ENCODE measurements around the gene SPPL3. TPM values are rescaled to one million over a fixed set of nuclear protein-coding genes. Genes with fewer than 3 reads are reported as not detected.
"Not testable (repeated sequence)": the region's sequence is repeated elsewhere in the genome, so short reads cannot be mapped to it uniquely, and the experiment has no call there.

Gene SPPL3
- total and polyA plus RNA-seq, 8 donors = 44.5 to 76.2 (median 68.1) TPM

GRCh38 chr12:120797677-120798642 lies 106.2 kb downstream of the SPPL3 start:
- no peaks in the 10 kb centered on the region for H3K36me3 ChIP-seq
- TF ChIP-seq, protein P1, sequence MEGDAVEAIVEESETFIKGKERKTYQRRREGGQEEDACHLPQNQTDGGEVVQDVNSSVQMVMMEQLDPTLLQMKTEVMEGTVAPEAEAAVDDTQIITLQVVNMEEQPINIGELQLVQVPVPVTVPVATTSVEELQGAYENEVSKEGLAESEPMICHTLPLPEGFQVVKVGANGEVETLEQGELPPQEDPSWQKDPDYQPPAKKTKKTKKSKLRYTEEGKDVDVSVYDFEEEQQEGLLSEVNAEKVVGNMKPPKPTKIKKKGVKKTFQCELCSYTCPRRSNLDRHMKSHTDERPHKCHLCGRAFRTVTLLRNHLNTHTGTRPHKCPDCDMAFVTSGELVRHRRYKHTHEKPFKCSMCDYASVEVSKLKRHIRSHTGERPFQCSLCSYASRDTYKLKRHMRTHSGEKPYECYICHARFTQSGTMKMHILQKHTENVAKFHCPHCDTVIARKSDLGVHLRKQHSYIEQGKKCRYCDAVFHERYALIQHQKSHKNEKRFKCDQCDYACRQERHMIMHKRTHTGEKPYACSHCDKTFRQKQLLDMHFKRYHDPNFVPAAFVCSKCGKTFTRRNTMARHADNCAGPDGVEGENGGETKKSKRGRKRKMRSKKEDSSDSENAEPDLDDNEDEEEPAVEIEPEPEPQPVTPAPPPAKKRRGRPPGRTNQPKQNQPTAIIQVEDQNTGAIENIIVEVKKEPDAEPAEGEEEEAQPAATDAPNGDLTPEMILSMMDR (IDR thresholded peaks at IDR 0.05) = no peak
- no peak overlapping the region for H3K27ac ChIP-seq
- H3K4me1 ChIP-seq = peaks cover 0 to 5% of the 10 kb centered on the region in 2 donors
- intact Hi-C loops (cut with DNase I) = no loop called here
- no peaks in the 10 kb centered on the region for H3K27me3 ChIP-seq
- DNase-seq = no peak
- H3K9me3 ChIP-seq = peaks cover 0 to 16% of the 10 kb centered on the region in 2 donors
- no peak overlapping the region for H3K4me3 ChIP-seq
- ATAC-seq = no peak

DNA sequence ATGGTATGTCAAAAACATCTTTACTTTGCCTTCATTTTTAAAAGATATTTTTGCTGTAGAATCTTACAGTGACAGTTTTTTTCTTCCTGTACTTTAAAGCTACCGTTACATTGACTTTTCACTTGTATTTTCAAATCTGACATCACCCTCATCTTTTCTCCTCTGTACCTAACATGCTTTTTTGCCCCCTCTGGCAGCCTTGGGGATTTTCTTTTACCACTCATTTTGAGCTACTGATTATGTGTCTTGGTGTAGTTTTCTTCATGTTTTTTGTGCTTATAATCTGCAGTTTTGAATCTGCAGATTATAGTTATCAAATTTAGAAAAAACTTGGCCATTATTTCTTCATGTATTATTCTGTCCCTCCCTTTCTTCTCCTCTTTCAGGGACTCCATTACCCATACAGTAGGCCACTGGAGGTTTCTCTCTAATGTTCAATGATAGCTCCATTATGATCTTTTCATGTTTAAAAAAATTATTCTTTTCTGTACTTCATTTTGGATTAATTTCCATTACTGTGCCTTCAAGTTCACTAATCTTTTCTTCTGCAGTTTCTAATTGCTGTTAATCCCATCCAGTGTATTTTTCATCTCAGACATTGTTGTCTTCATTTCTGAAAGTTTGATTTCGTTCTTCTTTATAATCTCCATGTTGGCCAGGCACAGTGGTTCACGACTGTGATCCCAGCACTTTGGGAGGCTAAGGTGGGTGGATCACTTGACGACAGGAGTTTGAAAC lies 108.5 kb downstream of the SPPL3 start:
- ATAC-seq (no peak), DNase-seq (no peak)
- Histone ChIP-seq H3K9me3 (peaks cover 0 to 16% of the 10 kb centered on the region in 2 donors), H3K4me1 (peaks cover 0 to 4% of the 10 kb centered on the region in 2 donors), H3K27me3 (no peaks in the 10 kb centered on the region), H3K27ac (no peak overlapping the region), H3K4me3 (no peak overlapping the region), H3K36me3 (no peaks in the 10 kb centered on the region)
- TF ChIP-seq, protein P1 (IDR thresholded peaks at IDR 0.05) = no peak
- intact Hi-C loops (cut with DNase I) = no loop called here

DNA sequence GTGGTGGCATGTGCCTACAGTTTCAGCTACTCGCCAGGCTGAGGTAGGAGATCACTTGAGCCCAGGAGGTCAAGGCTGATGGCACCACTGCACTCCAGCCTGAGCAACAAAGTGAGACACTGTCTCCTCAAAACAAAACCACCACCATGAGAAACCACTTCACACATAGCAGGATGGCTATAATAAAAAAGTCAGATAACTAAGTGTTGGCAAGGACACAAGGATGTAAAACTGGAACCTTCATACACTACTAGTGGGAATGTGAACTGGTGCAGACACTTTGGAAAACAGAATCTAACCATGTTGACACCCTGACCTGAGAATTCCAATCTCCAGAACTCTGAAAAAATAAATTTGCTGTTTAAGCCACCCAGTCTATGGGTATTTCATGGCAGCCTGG lies 110.8 kb downstream of the SPPL3 start:
- intact Hi-C loops (cut with DNase I) = no loop called here
- no peak for ATAC-seq
- no peaks in the 10 kb centered on the region for H3K36me3 ChIP-seq
- peaks cover 0 to 16% of the 10 kb centered on the region in 2 donors for H3K9me3 ChIP-seq
- peaks cover 0 to 3% of the 10 kb centered on the region in 2 donors for H3K4me1 ChIP-seq
- H3K27me3 ChIP-seq = no peaks in the 10 kb centered on the region
- DNase-seq = no peak
- TF ChIP-seq, protein P1 (IDR thresholded peaks at IDR 0.05) = no peak
- H3K27ac ChIP-seq = no peak overlapping the region
- H3K4me3 ChIP-seq = no peak overlapping the region

DNA sequence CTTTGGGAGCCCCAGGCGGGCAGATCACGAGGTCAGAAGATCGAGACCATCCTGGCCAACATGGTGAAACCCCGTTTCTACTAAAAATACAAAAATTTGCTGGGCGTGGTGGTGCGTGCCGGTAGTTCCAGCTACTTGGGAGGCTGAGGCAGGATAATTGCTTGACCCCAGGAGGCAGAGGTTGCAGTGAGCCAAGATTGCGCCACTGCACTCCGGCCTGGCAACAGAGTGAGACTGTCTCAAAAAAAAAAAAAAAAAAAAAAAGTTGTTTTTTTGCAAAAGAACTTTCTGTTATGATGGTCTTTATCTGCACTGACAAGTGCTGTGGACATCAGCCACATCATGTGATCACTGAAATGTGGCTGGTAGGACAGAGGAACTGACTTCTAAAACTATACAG lies 111.7 kb downstream of the SPPL3 start:
- not testable (repeated sequence) for H3K4me1 ChIP-seq

DNA sequence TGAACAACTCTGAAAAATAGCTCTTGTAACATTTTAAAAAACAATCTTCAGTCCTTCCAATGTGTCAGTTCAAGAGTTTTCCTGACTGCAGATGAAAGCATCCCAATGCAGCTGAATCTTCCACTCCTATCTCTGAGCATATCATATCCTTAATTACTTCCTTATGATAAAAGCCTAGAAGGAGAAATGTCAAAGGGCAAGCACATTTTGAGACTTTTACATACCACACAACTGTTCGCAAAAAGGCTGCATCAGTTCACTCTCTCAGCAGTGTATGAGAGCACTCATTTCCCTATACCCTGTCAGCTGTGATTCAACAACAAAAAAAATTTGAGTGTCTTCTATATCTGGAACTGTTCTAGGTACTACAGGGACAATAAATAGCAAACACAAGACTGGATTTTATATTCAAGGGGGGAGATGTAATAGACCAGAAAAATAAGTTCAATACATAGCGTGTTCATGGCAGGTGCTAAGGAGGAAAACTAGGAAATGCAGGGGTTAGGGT lies 112.4 kb downstream of the SPPL3 start:
- Histone ChIP-seq H3K4me1 (peaks cover 0 to 3% of the 10 kb centered on the region in 2 donors), H3K9me3 (peaks cover 0 to 14% of the 10 kb centered on the region in 2 donors), H3K27ac (no peak overlapping the region), H3K27me3 (no peaks in the 10 kb centered on the region), H3K36me3 (no peaks in the 10 kb centered on the region), H3K4me3 (no peak overlapping the region)
- ATAC-seq (no peak), DNase-seq (no peak)
- TF ChIP-seq, protein P1 (IDR thresholded peaks at IDR 0.05) = no peak
- intact Hi-C loops (cut with DNase I) = no loop called here

More for the DNA sequence above, 111.7 kb downstream of the SPPL3 start:
- H3K27me3 ChIP-seq; intact Hi-C loops (cut with DNase I); H3K27ac ChIP-seq; DNase-seq; ATAC-seq; H3K4me3 ChIP-seq; H3K36me3 ChIP-seq: not testable (repeated sequence)
- H3K9me3 ChIP-seq = peaks cover 0 to 16% of the 10 kb centered on the region in 2 donors
